GM19468 (cell line): ENCODE data around the gene HACE1.
A peak's percentile ranks its signal among the peaks of the same experiment; 100 is the strongest.
"Not testable (repeated sequence)": the region's sequence is repeated elsewhere in the genome, so short reads cannot be mapped to it uniquely, and the experiment has no call there.

Source experiments
- ATAC-seq: cut with Tn5 transposase; IDR thresholded peaks from one replicate; pipeline ENCODE4 v1.9.1; 2021; ENCODE audit warnings: mild to moderate bottlenecking, moderate library complexity, moderate number of reproducible peaks; ENCODE audit not compliant: unreplicated experiment; ENCODE audit errors: extremely low read depth

The HACE1 gene, protein sequence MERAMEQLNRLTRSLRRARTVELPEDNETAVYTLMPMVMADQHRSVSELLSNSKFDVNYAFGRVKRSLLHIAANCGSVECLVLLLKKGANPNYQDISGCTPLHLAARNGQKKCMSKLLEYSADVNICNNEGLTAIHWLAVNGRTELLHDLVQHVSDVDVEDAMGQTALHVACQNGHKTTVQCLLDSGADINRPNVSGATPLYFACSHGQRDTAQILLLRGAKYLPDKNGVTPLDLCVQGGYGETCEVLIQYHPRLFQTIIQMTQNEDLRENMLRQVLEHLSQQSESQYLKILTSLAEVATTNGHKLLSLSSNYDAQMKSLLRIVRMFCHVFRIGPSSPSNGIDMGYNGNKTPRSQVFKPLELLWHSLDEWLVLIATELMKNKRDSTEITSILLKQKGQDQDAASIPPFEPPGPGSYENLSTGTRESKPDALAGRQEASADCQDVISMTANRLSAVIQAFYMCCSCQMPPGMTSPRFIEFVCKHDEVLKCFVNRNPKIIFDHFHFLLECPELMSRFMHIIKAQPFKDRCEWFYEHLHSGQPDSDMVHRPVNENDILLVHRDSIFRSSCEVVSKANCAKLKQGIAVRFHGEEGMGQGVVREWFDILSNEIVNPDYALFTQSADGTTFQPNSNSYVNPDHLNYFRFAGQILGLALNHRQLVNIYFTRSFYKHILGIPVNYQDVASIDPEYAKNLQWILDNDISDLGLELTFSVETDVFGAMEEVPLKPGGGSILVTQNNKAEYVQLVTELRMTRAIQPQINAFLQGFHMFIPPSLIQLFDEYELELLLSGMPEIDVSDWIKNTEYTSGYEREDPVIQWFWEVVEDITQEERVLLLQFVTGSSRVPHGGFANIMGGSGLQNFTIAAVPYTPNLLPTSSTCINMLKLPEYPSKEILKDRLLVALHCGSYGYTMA

DNA sequence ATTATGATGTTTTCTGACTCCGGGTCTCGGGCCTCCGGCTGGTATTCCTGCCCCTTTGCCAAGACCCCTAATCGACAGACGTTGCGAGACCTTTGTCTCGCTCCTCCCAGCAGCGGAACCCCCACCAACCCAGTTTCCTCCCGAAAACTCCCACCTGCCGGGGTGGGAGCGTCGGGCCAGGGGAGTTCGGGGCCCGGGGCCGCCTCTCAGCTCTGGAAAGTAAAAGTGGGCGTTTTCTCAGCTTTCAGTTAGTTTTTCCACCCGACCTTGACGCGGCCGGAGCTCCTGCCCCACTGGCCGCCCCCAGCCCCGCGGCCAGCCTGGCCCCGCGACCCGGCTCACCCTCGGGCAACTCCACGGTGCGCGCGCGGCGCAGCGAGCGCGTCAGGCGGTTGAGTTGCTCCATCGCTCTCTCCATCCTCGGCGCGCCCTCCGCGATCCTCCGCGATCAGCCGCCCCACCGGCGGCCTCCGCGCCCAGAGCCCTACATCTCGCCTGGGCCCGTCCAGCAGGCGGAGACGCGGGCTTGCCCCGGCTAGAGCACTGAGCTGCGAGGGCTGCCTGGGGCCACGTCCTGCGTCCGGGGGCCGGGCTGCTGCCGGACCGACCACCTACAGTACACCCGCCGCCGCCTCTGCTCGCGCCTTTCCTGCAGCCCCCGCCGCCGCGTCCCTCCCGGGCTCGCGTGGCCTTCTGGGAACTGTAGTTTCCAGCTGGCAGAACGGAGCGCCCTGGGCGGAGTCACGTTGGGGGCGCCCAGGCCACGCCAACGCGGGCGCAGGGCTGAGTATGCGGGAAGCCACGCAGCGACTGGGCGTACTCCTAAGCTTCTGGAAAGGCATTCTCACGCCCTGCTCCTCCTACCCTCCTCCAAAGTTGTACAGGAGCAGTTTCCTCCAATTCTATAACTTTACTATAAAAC is at the start of gene HACE1:
Gene HACE1 (minus strand): TSS at position 695 of the 922 bp plus-strand sequence. CDS start 277 bp downstream, at position 418.
- ATAC-seq: peak; percentile 99

DNA sequence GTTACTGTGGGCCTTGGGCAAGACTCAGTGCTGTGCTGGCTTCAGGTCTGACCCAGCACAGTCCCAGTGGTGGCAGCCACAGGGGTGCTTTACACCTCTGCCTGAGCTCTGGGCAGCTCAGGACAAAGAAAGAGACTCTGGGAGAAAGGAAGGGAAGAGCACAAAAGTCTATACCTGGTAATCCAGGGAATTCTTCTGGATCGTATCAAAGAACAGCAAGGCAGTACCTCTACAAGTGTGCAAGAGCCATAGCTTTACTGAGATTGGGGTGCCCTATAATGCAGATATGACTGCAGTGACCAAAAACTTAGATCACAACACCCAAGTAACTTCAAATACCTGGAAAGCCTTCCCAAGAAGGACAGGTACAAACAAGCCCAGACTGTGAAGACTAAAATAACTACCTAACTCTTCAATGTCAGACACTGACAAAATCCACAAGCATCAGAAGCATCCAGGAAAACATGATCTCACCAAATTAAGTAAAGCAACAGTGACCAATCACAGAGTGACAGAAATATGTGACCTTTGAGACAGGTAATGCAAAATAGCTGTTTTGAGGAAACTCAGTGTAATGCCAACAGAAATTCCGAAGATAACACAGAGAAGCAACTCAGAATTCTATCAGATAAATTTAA is 49.3 kb upstream of the HACE1 start:
- ATAC-seq: no peak

DNA sequence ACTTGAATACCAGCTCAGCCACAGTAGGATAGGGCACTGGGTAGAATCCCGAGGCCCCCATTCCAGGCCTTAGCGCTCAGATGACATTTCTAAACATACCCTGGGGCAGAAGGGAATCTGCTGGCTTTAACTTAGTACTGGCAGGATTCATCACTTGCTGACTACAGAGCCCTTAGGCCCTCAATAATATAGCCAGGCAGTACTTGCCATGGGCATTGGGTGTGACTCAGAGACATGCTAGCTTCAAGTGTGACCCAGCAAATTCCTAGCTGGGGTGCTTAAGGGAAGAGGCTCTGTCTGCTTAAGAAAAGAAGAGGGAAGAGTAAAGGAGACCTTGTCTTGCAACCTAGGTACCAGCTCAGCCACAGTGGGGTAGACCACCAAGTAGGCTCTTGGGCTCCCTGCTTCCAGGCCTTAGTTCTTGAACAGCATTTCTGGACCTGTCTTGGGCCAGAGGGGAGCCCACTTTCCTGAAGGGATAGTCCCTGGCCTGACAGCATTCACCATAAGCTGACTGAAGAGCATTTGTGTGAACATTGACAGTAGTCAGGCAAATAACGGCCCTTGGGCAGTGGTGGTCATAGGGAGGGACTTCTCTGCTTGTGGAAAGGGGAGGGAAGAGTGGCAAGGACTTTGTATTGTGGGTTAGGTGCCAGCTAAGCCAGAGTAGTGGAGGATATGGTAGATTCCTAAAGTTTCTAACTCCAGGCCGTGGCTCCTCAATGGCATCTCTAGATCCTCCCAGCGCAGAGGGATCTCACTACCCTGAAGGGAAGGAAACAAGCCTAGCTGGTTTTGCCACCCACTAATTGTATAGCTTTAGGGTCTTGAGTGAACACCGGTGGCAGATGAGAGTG is 48.5 kb upstream of the HACE1 start:
- no peak for ATAC-seq

DNA sequence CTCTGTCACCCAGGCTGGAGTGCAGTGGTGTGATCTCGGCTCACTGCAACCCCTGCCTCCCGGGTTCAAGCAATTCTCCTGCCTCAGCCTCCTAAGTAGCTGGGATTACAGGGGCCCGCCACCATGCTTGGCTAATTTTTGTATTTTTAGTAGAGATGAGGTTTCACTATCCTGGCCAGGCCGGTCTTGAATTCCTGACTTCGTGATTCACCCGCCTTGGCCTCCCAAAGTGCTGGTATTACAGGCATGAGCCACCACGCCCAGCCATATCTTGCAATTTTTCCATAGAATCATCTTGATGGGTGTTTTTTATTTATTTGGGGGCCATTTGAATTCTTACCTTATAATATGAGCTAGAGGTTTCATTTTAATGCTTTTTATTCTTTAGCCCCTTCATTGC is 39.2 kb upstream of the HACE1 start:
- ATAC-seq: not testable (repeated sequence)

DNA sequence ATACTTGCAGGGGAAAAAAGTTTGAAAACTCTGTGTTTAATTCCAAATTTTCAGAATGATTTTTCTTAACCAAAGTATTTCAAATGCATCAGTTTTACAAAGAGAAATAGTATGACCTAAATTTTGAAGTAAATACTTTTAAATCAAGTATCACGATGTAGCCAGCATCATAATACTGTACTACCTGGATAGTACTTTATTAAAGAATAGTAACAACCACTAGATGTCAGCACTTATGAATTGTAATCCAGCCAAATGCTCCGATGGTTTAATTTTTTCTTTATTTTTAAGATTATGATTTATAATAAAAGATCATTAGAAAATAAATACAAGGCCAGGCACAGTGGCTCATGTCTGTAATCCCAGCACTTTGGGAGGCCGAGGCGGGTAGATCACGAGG is 37.2 kb upstream of the HACE1 start:
- no peak for ATAC-seq

DNA sequence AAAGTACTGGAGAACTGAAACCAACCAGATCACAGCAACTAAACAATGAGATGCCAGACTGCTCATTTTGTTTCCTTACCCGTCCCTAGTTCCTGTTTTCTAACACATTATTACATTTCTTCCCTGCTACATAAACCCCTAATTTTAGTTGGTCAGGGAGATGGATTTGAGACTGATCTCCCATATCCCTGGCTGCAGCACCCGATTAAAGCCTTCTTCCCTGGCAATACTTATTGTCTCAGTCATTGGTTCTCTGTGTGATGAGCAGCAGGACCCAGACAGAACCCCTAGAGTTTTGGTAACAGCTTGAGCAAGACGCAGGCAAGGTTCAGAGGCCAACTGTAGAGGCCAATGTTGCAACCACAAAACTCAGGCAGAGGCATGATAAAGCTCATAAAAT is 28.3 kb upstream of the HACE1 start:
- no peak for ATAC-seq

DNA sequence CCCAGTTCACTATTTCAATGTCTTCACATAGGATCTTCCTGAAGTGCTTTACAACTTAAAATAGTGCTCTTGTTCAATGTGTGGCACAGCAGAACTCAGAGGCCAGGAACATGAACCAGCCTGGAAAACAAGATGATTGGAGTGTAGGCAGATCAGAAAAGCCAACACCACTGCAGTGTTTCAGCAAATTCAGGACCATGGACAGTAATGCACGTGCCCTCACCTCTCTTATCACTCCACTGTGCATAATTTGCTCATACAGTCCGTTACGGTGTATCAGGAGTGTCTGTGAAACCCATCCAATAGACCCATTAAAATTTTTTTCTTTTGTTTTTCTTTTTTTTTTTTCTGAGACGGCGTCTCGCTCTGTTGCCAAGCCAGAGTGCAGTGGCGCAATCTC is 27.6 kb upstream of the HACE1 start:
- no peak for ATAC-seq

DNA sequence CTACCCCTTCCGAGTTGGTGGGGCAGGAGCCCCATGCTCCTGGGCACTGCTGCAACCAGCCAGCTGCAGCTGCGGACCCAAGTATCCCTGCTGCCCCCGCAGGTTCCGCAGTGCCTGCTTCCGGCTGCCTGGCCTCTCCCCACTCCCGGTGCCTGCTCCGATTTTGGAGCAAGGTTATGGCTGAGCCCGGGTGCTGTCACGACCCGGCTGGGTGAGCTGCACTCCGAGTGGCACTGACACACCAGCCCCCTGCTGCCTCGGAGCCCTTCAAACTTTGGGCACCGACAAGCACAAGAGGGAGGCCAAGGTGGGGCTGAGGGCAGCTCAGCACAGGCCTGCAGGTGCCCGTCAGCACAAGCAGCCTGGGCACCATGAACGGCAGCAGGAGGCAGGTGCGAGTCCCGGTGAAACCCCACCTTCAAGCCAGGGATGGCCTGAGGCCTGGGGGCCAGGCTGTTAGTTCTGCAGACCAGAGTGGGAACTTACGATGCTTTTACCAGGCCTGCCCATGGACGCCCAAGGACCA is 25.9 kb upstream of the HACE1 start:
- ATAC-seq: no peak

DNA sequence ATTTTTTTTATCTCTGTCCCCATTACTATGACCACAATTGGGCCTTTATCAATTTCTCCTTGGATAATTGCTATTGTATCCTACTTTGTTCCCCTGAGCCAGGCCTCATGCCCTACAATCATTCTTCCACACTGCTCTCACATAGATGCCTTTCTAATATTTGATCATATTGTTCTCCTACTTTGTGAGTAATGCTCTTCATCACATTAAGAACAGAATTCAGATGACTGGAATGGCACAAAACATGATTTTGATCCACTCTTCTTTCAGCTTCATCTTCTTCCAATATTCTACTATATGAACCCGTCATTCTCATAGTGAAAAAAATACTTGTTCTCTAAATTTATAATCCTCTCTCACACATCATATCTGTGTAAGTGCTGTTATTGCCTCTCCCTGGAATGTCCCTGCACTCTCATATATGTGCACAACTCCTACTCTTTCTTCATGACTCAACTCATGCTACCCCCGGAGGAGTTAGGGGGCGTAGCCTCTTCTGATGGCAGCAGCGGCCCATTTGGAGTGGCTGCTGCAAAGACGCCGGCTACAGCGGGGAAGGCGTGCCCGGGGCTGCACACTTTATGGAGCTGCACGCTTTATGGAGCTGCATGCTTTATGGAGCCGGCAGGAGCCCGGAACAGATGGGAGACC is 25.3 kb upstream of the HACE1 start:
- no peak for ATAC-seq

DNA sequence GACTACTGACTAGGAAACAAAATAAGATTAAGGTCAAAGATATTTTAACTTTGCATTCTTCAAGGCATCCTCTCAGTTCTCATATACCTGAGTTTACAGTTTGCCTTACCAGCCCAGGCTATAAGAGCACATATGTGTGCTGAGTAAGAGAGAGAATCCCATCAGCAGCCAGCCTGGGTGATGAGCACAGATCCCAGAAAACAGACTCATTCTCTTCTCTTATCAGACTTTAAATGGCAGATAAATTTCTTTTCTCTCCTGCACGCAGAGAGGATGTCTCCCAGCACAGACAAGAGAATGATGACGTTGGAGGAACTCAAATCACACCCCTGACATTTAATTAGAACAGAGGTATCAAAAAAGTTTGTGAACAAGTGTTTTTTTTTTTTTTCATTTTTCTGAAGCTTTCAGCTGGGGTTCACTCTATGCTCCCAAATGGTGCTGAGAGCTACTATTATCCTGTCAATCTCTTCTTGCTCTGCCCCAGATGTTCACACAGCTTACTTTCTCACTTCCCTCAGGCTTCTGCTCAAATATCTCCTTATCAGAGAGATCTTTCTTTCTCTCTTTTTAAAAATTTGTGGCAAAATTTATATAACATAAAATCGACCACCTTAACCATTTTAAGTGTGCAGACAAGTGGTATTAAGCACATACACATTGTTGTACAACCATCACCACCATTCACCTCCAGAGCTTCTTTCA is 22.4 kb upstream of the HACE1 start:
- ATAC-seq: no peak

DNA sequence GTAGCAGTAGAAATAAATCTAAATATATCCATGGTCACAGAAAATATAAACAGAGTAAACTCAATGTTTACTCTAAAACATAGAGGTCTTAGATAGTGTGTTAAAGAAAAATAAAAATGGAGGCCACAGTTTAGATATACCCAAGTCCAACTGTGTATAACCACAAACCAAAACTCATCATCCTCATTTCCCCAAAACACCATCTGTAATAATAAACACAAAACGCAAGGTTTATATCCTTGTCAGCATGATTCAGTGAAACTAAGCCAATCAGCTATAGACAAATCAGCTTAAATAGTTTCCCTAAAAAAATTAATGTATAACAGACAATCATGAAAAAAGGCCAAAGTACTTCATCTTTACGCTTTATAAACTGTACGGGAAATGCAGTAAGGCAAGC is 2.7 kb upstream of the HACE1 start:
- ATAC-seq: no peak

DNA sequence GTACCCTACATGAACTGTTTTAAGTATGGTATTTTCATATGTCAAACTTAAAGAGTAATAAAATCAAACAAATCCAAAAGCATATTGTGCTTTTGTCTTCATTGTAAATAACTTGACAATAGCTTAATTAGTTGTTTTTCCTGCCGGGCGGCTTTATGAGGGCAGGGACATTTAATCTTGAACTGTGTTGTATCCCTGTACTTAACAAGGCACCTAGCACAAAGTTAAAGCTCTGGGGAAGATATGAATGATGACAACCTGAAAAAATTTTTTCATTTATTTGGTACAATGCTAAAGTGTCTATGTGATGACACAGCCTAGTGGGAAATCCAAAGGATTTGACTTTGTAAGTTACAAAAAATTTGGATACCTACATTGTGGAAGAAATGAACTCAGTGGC is 502 bp upstream of the HACE1 start:
- no peak for ATAC-seq

DNA sequence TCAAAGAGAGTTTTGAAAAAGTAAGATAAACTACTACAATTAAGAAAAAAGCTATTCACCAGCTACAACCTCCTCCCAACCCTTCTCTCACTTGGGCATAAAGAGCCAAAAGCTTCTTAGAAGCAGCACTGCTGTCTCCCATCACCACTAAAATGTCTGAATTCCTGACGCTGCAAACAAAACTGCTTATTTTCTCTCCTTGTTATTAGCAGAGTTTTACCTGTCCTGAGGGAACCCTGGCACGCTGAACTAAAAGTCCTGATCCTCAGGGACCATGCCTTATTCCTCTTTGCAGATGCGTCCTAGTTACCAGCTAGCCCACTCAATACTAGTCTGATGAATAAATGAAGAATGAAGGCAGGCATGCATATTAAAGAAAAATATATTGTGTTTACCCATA is 1.1 kb downstream of the HACE1 start:
- ATAC-seq: no peak

DNA sequence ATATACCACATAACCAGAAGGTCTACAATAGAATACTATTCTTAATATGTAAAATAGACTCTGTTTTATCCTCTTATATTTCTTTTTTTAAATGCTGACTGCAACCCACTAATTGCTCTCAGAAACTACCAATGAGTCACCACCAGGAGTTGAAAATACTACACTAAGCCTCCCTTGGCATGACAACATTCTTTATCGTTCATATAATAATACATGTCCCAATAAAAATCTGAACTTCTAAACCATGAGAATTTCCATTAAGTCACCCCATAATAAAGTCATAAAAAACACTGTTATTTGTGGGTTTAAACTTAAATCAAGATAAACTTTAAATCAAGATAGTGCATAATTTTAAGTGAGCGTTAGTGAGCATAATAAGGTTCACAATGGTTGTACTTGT is 4.2 kb downstream of the HACE1 start:
- ATAC-seq: no peak

DNA sequence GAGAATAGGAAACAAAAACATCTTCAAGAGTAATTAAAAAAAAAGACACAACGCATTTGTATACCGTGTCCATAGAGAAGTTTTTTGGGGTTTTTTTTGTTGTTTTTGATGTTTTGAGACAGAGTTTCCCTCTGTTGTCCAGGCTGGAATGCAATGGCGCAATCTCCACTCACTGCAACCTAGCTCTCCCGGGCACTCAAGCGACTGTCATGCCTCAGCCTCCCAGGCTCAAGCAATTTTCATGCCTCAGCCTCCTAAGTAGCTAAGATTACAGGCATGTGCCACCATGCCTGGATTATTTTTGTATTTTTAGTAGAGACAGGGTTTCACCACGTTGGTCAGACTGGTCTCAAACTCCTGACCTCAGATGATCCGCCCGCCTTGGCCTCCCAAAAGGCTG is 12.0 kb downstream of the HACE1 start:
- ATAC-seq: not testable (repeated sequence)

DNA sequence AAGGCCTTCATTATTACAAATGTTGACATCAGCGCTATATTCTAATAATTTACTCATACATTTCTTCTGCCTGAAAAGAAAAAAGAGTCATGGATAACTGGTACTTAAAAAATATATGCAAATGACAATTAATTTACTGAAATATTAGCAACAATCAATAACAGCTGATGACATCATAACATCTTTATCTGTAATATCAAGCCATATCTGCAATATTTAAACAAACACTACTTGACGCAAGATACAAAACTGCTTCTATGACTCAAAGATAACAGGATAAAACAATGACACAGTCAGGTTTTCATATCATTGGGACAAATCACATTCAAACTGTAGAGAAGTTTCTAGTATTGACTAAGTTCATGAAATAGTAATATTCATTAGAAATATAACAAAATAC is 16.5 kb downstream of the HACE1 start:
- ATAC-seq: no peak

DNA sequence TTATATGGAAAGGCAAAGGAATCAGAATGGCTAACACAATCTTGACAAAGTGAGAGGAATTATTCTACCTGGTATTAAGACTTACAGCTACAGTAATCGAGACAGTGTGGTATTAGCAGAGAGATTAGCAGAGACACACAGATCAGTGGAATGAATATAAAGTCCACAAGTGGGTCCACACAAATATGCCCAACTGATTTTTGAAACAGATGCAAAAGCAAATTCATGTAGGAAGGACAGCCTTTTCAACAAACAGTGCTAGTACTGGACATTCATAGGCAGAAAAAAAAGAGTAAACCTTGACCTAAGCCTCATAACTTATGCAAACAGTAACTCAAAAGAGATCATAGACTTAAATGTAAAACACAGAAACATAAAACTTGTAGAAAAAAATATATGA is 22.6 kb downstream of the HACE1 start:
- ATAC-seq: no peak
